ENCODE measurements around the gene CSTF3. TPM values are rescaled to one million over a fixed set of nuclear protein-coding genes. Genes with fewer than 3 reads are reported as not detected.
"Not testable (repeated sequence)": the region's sequence is repeated elsewhere in the genome, so short reads cannot be mapped to it uniquely, and the experiment has no call there.

Gene CSTF3
- total and polyA plus RNA-seq, 2 experiments from 2014 or later: 25.8 to 75.5 TPM

DNA sequence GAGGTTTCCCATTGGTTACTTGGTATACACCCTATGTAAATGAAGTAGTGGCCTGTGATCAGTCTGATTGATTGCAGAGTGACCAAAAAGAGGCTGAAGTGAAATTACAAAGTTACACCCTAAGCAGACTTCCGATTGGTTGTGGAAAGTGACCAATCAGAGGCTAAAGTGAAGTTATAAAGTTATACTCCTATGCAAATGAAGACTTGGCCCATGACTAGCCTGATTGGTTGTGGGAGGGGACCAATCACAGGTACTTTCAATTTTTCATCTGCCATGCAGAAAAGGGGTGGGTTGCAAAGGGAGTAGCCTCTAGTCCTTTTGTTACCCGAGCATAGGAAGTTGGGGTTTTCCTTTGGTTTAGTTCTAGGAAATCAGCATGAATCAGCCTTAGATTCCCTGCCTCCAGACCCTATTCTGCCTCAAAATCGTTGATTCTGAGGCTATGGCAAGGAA lies 18.1 kb upstream of the CSTF3 start:
- Histone ChIP-seq H3K27ac (no peak overlapping the region), H3K27me3 (no peaks in the 10 kb centered on the region), H3K4me3 (no peak overlapping the region), H3K36me3 (no peaks in the 10 kb centered on the region), H3K9me3 (ENCODE audit: low read depth) (no peaks in the 10 kb centered on the region), H3K4me1 (ENCODE audit: low read depth) (no peaks in the 10 kb centered on the region)
- TF ChIP-seq, protein P1, sequence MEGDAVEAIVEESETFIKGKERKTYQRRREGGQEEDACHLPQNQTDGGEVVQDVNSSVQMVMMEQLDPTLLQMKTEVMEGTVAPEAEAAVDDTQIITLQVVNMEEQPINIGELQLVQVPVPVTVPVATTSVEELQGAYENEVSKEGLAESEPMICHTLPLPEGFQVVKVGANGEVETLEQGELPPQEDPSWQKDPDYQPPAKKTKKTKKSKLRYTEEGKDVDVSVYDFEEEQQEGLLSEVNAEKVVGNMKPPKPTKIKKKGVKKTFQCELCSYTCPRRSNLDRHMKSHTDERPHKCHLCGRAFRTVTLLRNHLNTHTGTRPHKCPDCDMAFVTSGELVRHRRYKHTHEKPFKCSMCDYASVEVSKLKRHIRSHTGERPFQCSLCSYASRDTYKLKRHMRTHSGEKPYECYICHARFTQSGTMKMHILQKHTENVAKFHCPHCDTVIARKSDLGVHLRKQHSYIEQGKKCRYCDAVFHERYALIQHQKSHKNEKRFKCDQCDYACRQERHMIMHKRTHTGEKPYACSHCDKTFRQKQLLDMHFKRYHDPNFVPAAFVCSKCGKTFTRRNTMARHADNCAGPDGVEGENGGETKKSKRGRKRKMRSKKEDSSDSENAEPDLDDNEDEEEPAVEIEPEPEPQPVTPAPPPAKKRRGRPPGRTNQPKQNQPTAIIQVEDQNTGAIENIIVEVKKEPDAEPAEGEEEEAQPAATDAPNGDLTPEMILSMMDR (IDR thresholded peaks at IDR 0.05; ENCODE audit: low read depth, low read length): no peak
- DNase-seq (ENCODE audit: low read depth in 1 of 2, low spot score in 1 of 2): peak in 1 of 2 donors; percentile 36

DNA sequence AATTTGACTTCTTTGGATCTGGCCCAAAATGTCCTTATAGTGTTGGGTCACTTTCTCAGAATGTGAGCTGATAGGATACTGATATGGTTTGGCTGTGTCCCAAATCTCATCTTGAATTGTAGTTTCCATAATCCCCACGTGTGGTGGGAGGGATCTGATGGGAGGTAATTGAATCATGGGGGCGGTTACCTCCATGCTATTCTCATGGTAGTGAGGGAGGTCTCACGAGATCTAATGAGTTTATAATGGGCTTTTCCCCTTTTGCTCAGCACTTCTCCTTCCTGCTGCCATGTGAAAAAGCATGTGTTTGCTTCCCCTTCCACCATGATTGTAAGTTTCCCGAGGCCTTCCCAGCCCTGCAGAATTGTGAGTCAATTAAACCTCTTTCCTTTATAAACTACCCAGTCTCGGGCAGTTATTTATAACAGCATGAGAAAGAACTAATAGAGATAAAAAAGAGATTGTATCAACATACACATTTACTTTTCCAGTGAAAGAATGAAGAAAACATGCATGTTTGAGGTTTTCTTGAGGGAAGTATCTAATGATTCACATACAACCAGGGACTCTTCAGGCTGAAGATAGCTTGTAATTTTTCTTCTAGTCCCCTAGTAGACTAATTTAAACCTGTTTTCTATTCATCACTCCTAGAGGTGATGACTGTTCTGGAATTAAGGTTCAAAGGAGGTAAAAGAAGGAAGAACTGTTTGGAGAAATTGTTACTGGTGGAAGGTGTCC lies 17.3 kb upstream of the CSTF3 start:
- Histone ChIP-seq H3K9me3 (ENCODE audit: low read depth) (no peaks in the 10 kb centered on the region), H3K4me3 (no peak overlapping the region), H3K27me3 (no peaks in the 10 kb centered on the region), H3K36me3 (no peaks in the 10 kb centered on the region), H3K4me1 (ENCODE audit: low read depth) (no peaks in the 10 kb centered on the region), H3K27ac (no peak overlapping the region)
- no peak for DNase-seq (ENCODE audit: low read depth in 1 of 2, low spot score in 1 of 2)
- TF ChIP-seq, protein P1 (IDR thresholded peaks at IDR 0.05; ENCODE audit: low read depth, low read length): no peak

DNA sequence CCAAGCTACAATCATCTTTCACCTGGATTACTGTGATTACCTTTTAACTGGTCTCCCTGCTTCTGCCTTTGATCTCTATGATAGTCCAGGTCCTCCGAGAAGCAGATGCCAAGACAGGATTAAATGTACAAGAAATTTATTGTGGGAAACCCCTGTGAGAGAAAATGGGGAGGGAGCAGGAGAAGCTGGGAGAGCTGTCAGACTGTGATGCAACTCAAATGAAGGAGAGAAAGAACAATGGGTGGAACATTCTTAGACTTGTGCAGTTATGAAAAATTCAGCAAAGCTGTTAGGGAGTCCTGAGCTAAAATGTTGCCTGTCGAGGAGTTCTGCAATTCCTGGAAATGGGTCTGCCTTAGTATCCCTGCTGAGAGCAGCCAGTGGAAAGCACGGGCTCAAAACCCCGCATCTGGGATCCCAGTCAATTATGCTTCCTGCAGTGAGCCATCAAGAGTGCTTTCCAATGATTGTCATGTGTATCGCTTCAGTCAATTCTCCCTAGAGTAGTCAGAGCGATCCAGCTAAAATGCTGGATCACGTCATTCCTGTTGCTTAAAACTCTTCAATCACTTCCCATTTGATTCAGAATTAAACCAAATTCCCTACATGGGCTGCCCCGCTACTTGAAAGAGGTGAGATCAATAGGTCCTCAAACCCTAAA lies 16.5 kb upstream of the CSTF3 start:
- no peaks in the 10 kb centered on the region for H3K27me3 ChIP-seq
- DNase-seq (ENCODE audit: low read depth in 1 of 2, low spot score in 1 of 2): peak in 1 of 2 donors; percentile 24
- no peak overlapping the region for H3K4me3 ChIP-seq
- H3K36me3 ChIP-seq: no peaks in the 10 kb centered on the region
- H3K27ac ChIP-seq: no peak overlapping the region
- no peaks in the 10 kb centered on the region for H3K4me1 ChIP-seq (ENCODE audit: low read depth)
- TF ChIP-seq, protein P1 (IDR thresholded peaks at IDR 0.05; ENCODE audit: low read depth, low read length): no peak
- H3K9me3 ChIP-seq (ENCODE audit: low read depth): no peaks in the 10 kb centered on the region

DNA sequence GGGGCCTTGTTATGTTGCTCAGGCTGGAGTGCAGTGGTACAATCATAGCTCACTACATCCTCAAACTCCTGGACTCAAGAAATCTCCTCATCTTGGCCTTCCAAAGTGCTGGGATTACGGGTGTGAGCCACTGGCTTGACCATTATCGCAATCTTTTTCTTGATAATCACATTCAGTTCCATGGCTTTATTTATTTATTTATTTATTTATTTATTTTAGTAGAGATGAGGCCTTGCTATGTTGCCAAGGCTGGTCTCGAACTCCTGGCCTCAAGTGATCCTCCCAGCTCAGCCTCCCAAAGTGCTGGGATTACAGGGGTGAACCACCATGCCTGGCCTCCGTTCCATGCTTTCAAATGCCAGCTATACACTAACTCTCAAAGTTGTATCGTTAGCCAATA lies 15.5 kb upstream of the CSTF3 start:
- H3K4me3 ChIP-seq; H3K4me1 ChIP-seq (ENCODE audit: low read depth); H3K36me3 ChIP-seq; DNase-seq (ENCODE audit: low read depth in 1 of 2, low spot score in 1 of 2); H3K9me3 ChIP-seq (ENCODE audit: low read depth); H3K27ac ChIP-seq; H3K27me3 ChIP-seq: not testable (repeated sequence)

DNA sequence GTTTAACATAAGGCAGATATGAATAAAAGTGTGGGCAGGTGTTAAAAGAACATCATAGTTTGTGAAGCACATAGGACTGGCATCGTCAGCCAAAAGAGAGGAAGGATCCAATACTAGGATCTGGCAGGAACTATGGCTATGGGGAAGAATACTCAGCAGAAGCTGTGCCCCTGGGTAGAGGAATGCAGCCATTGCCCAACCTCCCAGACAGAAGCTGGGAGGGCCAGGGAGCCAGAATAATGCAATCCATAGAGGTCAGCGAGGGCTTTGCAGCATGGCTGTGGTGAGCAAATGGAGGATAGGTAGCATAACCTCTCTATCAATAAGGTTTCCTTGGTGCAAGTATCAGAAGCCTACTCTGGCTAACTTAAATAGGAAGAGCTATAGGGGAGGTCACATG lies 11.7 kb upstream of the CSTF3 start:
- peak; percentile 20 to 84 for DNase-seq (ENCODE audit: low read depth in 1 of 2, low spot score in 1 of 2)
- no peaks in the 10 kb centered on the region for H3K36me3 ChIP-seq
- H3K9me3 ChIP-seq (ENCODE audit: low read depth): no peaks in the 10 kb centered on the region
- H3K4me1 ChIP-seq (ENCODE audit: low read depth): peaks cover 4% of the 10 kb centered on the region
- H3K27ac ChIP-seq: no peak overlapping the region
- no peak overlapping the region for H3K4me3 ChIP-seq
- no peaks in the 10 kb centered on the region for H3K27me3 ChIP-seq
- TF ChIP-seq, protein P1 (IDR thresholded peaks at IDR 0.05; ENCODE audit: low read depth, low read length): no peak

DNA sequence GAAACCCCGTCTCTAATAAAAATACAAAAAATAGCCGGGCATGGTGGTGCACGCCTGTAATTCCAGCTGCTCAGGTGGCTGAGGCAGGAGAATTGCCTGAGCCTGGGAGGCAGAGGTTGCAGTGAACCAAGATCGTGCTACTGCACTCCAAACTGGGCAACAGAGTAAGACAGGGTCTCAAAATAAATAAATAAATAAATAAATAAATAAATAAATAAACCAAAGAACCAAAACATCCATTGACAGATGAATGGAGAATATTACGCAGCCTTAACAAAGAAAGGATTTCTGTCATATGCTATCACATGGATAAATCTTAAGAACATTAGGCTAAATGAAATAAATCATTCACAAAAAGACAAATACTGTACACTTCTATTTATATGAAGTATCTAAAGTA lies 11.1 kb upstream of the CSTF3 start:
- TF ChIP-seq, protein P1 (IDR thresholded peaks at IDR 0.05; ENCODE audit: low read depth, low read length): no peak
- H3K4me3 ChIP-seq: no peak overlapping the region

More for the DNA sequence above, 11.1 kb upstream of the CSTF3 start:
- Histone ChIP-seq H3K36me3 (no peaks in the 10 kb centered on the region), H3K27me3 (no peaks in the 10 kb centered on the region), H3K4me1 (ENCODE audit: low read depth) (peaks cover 4% of the 10 kb centered on the region), H3K9me3 (ENCODE audit: low read depth) (no peaks in the 10 kb centered on the region), H3K27ac (no peak overlapping the region)
- DNase-seq (ENCODE audit: low read depth in 1 of 2, low spot score in 1 of 2): no peak
